GM21723 (cell line): ENCODE data around the gene KBTBD2.
"Not testable (repeated sequence)": the region's sequence is repeated elsewhere in the genome, so short reads cannot be mapped to it uniquely, and the experiment has no call there.

Source experiments
- ATAC-seq: cut with Tn5 transposase; IDR thresholded peaks from one replicate; pipeline ENCODE4 v1.9.1; 2021; ENCODE audit warnings: mild to moderate bottlenecking, moderate library complexity; ENCODE audit not compliant: unreplicated experiment

KBTBD2 gene

DNA sequence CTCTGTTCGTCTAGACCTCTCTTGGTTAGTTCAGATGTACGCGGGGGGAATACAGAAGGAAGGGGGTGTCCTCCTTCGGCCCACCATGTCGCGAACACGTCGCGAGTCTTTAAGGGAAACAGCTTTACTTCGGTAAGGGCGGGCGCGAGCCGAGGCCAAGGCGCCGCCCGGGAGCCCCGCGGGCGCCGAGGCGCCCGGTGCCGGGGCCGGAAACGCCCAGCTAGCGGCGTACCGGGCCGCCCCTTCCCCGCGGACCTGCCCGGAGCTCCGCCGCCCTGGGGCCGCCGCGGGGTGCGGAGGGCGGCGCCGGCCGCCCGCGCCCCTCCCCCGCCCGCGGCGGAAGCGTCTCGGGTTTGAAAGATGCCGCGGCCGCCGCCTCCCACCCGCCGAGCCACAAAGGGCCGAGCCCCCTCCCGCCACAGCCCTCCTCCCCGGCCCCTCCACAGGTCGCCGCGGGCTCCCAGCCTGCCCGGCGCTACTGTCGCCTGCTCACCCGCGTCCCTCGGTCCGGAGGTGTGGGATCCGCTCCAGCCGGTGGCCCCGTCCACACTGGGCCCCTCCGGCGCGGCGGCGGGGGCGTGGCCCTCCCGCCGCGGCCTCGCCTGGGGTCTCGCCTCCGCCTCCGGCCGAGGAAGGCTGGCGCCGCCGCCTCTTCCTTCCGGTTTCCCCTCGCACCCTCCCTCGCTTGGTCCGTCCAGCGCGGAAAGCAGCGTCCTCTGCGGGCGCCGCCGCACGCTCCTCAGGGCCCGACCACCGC is at the start of gene KBTBD2:
KBTBD2 (minus strand) TSS at position 718 of the 757 bp plus-strand sequence. CDS start 12,156 bp downstream, outside the sequence.
- peak; percentile 72 for ATAC-seq

DNA sequence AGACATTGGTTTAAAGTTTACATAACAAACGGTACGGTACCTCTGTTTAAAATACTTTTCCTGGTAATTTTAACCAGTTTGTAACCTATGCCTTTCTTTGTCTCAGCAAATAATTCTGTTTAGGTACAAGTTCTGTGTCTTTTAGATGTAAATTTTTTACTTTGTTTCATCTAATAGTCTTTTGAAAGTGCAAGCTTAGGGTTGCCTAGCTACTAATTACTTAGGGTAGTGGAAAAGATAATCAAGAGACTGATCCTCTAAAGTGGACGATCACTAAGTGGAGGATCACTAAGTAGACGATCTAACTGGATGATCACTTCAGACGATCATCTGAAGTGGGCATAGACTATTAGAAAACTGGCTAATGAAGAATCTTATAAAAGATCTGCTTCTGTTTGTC is 49.6 kb upstream of the KBTBD2 start:
- ATAC-seq: no peak

DNA sequence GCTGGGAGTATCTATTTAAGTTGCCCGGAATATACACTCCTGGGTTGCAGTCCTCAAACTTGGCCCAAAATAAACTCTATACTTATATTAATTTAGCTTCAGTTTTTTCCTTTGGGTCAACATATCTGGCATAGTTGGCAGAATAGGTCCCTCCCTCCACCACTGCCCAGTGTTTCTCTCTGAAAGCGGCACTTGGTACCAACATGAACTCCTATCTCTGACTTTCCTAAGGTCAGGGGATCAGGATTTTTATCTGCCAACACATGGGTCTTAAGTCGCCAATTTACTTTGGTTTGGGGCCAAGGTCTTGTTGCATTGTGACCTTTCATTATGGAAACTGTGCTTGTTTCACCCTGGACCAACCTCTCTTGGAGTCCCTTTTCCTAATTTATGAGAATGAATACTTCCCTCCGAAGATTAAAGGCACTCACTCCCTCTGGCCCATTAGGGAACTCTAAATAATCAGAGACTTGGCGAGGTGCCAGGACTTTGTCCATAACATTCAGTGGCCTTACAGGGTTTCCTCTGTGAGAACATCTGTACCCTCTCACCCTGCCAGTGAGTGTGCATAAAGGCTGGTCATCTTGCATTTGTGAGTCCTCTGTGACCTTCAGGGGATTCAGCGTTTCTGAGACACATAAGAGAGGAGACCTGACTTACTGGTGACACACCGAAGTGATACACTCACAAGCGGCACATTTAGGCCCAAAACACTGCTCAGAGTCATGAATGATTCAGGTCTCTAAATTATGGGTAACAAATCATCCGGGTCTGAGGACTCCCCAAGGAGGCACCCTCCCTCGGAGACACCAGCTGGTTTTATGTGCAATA is 46.0 kb upstream of the KBTBD2 start:
- ATAC-seq: no peak

DNA sequence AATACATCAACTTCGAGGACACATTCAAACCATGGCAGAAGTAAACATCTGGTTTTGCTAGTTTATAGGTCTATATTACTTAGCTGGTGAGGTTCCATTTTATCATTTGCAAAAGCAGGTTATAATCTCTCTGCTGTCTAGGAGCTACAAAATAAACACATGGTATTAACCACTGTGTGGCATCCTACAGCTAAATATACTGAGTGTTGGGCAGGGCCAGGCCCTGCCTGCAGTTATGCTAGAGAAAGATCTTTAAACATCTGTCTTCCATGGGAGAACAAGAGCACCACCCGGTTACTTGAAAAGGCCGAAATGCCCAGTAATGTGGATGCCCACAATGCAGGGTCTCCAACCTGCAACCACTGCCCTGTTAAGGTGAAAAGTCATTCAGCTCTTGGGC is 45.1 kb upstream of the KBTBD2 start:
- no peak for ATAC-seq

DNA sequence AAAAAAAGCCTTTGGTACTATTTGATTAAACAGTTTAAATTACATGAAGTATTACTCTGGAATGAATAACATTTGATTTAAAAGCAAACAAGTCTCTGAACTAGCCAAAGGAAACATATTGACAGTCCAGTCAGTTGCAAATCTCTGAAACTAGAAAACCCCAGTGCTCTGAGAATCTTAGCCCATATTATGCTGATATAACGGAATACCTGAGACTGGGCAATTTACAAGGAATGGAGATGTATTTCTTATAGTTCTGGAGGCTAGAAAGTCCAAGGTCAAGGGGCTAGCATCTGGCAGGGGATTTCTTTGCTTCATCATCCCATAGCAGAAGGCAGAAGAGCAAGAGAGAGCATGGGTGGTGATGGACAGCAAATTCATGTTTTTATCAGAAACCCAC is 44.0 kb upstream of the KBTBD2 start:
- no peak for ATAC-seq

DNA sequence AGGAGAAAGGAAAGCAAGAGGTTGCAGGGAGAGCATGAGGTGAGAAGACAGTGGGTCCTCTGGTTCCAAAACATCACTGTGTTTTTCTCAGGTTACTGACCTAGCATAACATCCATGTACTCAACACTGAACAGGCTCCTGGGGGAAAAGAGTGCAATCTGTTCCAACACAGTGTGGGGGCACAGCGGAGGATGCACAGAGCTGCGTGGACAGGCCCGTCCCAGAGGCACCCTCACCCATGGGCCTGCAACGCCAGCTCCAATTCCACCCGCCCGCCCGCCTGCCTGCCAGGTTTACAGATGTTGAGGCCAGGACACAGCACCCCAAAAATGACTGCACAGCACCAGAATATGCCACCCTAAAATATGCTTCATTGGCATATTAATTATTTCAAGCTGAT is 38.8 kb upstream of the KBTBD2 start:
- no peak for ATAC-seq

DNA sequence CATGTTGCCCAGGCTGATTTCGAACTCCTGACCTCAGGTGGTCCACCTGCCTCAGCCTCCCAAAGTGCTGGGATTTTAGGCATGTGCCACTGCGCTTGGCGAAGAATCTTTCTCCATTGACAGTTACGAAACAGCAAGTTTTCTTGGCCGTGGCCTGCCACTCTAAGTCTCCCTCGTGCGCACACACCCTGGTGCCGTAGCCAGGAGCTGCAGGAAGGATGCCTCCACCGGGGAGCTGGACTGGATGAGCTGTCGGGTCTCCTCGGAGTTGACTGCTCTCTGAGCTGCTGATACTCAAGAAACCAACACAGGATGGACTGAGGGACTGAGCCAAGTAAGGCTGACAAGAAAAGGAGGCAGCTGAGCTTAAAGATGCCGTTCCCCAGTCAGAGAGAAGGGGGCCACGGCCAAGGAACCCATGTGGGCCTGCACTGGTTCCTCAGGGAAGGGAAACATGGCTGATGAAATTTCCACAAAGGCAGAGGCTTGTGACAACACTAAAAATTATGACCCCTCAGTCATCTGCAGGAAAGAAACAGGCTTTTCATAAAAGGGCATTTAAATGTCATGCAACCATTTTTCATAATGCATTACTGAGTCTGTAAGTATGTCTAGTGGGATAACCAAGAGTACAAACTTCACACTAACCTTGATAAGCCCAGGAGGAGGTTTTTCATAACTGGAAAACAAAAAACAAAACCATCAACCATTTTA is 38.0 kb upstream of the KBTBD2 start:
- ATAC-seq: no peak

DNA sequence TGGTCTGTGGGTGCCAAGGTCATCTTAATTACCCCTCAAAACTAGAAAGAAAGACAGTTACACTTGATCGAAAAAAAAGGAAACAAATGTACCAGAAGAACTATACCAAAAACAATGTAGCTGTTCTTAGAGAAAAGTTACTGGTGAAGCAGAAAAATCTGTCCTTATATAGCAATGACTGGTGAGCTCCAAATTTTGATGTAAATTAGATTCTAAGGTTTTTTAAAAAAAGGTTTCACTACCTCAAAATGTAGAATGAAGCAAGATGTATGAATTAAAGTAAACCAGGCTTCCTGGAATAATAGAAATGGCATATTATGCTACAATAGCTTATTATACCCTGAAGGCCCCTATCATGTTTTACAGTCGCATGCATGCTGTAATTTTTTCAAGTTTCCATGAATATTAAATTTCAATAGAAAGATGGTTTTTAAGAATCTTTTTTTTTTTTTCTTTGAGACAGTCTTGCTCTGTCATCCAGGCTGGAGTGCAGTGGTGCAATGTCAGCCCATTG is 37.3 kb upstream of the KBTBD2 start:
- no peak for ATAC-seq

DNA sequence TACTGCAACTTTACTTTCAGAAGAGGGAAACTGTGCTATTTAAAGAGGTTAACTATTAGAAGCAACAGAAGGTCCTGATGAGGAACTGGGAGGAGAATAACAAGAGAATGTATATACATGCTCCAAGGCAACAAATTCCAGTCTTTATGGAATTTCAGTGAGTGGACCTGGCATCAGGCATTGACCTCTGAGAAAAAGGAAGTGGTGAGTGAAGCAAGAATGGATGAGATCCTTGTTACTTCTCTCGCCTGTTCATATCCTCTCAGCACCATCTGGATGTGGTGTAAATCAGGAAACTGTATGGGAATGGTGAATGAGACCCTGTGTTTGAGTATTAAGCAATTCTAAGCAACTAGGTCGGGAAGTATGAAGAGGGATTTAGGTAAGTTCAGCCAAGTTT is 30.3 kb upstream of the KBTBD2 start:
- ATAC-seq: no peak

DNA sequence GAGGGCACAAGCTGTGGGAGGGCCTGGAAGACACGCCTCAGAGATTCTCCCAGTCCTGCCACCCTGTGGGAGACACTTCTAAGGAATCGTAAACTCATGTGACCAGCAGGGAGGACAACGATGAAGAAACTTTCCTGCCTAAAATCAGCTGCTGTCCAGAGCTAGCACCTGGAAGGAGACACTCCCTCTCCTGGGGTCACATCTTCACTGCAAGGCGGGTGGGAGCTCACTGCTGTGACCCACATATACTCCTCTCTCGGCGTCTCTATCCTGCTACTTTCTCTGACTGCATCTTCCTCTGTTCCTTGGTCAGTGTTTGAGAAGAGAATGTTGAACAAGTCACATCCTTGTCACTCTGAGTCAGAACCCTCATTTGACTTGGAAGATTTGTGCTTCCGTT is 25.4 kb upstream of the KBTBD2 start:
- not testable (repeated sequence) for ATAC-seq

DNA sequence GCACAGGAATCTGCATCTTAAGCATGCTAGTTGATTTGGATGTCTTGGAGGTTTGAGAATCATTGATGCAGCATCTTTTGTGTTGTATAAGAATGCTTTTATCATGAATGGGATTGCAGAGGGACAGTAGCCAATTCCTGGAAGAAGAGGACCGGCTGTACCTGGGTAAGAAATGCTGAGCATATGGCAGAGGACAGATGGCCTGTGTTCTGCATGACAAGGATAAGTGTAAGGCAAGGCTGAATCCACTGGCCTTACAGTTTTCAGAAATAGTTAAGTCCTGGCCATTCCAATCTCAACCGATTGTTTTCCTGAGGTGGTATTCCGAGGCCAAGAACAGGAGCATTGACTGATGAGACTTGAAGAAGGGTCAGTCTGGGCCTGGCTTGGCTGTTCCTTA is 24.4 kb upstream of the KBTBD2 start:
- ATAC-seq: no peak

DNA sequence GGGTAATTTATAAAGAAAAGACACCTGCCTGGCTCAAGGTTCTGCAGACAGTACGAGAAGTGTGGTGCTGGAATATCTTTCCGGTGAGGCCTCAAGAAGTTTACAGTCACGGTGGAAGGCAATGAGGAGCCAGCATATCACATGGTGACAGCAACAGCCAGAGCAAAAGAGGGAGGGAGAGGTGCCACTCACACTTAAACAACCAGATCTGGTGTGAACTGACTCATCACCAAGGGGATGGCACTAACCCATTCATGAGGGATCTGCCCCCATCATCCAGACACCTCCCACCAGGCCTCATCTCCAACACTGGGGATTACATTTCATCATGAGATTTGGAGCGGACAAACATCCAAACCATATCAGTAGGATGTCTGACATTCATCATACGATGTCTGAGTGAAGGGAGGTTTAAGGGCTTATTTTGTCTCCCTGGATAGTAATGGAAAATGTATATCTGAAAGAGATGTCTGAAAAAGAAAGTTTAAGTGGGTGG is 23.5 kb upstream of the KBTBD2 start:
- no peak for ATAC-seq

DNA sequence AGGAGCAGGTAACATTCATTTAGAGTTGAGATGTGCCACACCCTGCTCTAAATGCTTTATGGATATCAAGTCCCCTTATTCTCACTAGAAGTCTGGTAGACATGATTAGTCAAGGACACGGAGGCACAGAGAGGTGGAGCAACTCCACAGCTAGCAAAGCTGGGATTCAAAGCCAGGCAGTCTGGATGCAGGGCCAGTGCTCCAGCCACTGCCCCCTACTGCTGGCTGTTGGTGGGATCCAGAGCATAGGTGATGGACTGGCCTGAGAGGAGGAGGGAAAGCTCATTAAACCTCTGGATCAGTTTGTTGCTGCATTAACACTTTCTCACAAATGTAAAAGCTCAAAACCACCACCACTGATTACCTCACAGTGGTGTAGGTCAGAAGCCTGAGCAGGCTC is 22.6 kb upstream of the KBTBD2 start:
- ATAC-seq: no peak

DNA sequence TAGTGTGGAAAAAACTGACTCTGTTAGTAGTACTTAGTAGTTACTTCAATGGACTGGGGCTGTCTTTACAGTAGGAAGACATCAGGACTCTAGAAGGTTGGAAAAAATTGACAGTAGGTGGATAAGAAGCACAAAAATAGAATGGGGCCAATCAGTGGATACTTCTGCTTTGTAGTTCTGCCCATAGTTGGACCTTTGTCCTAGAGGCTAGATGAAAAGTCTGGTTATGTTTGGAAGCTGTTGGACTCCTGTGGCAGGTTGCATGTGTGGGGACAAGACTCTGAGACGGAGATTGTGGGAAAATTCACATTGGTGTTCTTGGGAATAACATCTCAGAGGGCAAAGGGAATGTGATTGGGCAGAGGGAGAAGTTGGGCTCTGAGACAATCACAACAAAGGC is 18.6 kb upstream of the KBTBD2 start:
- no peak for ATAC-seq

DNA sequence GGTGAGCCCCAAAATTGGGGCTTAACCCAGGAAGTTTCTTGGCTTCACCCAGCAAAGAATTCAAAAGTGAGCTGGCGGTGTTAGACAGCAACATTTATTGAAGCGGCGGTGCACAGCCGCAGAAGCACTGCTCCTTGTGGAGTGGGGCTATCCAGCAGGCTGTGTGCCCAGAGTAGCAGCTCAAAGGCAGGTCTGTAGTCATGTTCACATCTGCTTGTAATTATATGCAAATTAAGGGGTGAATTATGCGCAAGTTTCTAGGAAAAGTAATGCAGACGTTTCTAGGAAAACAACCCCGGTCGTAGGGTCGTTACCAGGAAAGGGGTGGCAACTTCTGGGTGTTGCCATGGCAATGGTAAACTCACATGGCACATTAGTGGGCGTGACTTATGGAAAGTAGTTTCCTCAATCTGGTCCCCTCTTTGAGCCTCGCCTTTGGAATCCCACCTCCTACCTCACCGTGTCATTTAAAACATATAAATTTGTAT is 13.7 kb upstream of the KBTBD2 start:
- ATAC-seq: peak; percentile 74

DNA sequence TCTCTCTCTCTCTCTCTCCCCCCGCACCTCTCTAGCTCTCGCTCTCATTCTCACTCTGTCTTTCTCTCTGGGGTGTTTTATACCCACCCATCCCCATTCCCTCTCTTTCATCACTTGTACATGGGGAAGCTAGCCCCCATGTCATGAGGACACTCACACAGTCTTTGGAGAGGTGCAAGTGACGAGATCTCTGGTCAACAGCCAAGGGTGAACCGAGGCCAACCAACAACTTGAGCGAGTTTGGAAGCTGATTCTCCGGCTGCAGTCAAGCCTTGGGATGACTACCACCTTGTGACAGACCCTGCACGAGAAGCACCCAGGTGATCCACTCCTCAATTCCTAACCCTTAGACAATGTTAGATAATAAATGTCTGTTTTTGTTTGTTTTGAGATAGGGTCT is 10.1 kb upstream of the KBTBD2 start:
- no peak for ATAC-seq

DNA sequence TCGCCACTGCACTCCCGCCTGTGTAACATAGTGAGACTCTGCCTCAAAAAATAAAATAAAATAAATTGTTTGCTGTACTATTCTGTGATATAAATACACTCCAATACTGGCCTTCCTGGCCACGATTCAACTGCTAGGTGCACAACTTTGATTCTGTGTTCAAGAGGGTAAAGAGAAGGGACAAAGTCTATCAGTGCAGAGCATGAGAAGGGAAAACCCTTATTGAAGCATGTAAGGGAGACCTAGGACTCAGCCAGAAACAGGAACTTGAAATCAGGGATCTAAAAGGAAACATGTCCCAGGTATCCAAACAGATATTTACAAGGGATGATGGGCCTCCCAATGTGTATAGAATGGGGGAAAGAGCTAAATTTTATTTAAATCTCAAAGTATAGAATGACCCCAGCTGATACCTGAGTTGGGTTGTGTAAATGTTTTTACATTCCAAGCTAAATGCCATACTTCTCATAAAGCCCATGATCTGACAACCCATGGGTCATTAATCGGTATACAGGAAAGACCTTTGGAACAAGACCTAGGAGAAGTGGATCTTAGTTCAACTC is 9.0 kb upstream of the KBTBD2 start:
- ATAC-seq: no peak

DNA sequence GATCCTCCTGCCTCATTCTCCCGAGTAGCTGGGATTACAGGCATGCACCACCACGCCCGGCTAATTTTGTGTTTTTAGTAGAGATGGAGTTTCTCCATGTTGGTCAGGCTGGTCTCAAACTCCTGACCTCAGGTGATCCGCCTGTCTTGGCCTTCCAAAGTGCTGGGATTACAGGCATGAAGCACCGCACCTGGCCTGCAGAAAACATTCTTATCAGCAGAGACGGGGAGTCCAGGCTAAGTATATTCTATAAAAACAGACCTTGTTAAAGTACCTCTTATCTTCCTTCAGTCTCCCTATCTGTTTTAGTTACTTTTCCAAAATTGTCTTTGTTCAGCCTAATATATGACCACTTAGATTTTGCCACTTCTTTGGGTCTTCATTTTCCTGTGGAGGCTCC is 5.8 kb upstream of the KBTBD2 start:
- ATAC-seq: not testable (repeated sequence)

DNA sequence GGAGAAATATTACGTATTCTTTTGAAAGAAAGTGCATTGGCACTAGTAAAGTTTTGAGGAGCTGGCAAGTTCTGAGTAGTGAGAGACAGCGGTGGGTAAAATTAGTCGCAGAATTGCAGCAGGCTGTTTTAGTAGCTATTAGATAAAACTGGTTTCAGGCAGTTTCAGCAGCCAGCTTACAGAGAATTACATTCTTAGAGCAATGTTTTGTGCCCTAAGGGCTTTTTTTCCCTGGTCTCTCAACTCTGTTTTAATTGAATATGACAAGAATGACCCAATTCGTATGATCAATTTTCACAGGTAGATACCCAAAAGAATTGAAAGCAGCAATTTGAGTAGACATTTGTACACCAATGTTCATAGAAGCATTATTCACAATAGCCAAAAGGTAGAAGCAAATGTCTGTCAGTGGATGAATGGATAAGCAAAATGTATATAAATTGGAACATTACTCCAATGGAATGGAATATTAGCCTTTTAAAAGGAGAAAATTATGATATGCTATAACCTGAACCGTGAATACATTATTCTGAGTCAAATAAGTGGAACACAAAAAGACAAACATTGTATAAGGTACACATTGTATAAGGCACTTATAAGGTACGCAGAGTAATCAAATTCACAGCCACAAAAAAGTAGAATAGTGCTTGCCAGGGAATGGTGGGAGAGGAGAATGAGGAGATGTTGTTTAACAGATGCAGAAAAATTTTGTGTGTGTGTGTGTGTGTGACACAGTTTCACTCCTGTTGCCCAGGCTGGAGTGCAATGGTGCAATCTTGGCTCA is 5.2 kb upstream of the KBTBD2 start:
- ATAC-seq: no peak

DNA sequence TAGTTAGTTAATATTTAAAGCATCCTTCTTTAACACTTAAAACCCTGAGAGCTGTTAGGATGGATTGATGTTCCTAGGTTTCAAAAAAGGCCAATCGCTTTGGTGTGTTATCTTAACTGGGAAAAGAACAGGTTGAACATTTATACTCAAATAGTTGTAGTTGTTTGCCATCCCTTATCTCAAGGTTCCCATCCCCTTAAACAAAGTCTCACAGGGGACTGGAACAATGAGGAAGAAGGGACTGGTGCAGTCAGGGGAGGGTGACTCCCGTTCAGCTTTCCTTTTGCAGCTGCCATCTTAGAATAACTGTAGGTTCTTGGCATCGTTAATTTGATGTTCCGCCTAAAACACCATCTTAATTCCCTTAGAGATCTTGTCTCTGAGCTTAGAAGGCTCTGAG is 2.6 kb upstream of the KBTBD2 start:
- no peak for ATAC-seq
